NCI-H2107 treated with DMSO at 0.1 percent for 48 hours (cell line): ENCODE data around the gene TP53I11.

Experiments used
- DNase-seq: peaks from one replicate; lab custom pipeline; 2025; ENCODE audit not compliant: unreplicated experiment; lab: John Stamatoyannopoulos, UW

TP53I11 gene

DNA sequence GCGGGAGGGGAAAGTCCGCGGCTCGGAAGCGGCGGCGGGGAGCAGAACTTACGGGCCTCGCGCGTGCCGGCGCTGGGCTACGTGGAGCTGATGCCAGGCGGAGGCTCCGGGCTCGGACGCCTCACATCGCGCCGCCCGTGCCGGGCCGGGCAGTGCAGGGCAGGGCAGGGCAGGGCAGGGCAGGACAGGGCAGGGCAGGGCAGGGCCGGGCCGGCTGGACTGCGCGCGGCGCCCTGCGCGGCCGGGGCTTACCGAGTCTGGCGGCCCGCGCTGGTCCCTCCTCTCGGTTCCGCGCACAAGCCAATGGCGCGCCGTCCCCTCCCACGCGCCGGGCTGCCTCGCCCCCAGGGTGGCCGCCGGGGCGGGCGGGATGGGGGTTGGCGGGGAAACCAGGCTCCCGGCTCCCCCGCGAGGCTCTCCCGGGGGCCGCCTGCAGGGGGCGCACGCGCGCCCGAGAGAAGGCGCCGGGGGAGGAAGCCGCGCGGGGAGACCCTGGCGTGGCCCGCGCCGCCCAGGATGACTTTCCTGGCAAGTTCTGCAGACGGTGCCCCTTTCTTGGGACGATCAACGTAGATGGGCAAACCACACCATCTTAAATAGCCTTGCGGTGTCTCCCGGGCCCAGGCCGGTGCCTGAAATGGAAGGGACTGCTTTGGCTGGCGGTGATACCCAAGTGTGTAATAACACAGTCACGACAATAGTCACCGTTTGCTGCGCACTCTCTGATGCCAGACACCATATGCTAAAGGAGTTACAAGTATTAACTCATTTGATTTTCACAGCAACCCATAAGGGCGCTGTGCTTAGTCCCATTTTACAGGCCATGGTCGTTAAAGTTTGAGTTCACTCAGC is at the start of gene TP53I11:
TSS of gene TP53I11 (minus strand) at position 259 of the 852 bp plus-strand sequence. CDS start 12,548 bp downstream, outside the sequence.
- DNase-seq = no peak

DNA sequence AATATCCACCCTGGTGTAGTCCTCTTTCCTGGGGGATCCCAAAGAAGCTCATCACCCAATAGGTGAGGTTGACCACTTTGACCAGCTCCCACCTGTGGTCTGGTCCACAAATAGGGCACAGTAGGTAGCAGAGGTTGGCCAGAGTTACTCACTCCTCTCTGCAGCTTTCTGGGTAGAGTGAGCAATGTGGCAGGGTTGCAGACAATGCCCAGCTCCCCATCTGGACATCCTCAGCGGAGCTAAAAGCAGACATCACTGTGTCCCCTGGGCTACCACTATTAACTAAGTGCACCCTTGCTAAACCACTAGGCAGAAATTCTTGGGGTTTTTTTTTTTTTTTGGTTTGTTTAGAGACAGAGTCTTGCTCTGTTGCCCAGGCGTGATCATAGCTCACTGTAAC is 48.4 kb upstream of the TP53I11 start:
- DNase-seq = no peak

DNA sequence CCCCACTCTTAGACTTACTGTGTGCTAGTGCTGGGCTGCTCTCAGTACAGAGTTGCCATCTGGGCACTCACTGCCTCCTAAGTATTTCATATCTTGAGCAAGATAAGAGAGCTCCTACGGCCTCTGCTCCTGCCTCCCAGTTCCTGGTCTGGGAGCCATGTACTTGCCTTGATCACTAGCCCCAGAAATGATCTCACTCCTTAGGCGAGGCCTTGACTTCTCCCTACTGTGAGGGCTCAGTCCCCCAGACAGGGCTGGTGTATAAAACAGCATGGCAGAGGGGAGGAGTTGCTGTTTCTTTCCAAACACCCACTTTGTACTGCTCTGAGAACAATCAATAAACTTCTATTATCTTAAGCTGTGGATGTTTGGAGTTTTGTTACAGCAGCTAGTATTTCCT is 47.4 kb upstream of the TP53I11 start:
- DNase-seq = no peak

GRCh38 chr11:44997566-44997965 is 46.9 kb upstream of the TP53I11 start:
- DNase-seq = peak; percentile 89

- no peak for DNase-seq
Measured at GRCh38 chr11:44994753-44995152, 44.1 kb upstream of the TP53I11 start.

DNA sequence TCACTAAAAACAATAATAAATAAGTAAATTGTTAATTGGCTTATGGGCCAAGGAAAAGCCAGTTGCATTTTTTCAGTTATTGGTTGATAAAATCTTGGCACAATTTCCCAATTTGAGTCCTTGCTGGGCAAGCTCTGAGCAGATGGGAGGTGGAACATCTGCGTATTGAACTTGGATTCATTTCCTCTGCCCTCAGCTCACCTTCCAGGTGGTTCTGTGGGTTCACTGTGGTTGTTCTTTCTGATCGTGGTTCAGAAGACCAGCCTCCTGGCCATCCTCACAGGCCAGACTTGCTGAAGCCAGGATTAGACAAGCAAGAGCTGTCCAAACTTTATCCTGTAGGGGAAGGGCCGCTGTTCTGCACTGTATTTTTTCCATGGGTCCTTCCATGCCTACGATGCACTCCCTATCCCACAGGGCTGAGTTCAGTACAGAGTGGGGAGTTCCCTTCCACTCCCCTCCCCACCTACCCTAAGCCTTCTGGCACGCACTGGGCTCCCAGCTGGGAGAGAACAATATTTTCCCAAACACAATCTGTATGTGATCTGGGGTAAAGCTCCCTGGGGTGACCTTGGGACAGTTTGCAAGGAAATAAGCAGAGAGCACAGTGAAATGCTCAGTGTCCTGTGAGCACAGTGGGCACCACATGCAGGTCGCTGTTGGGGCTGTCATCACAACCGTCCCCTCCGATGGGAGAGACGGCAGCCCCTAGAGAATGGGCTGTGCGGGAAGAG is 43.5 kb upstream of the TP53I11 start:
- DNase-seq = peak; percentile 80

DNA sequence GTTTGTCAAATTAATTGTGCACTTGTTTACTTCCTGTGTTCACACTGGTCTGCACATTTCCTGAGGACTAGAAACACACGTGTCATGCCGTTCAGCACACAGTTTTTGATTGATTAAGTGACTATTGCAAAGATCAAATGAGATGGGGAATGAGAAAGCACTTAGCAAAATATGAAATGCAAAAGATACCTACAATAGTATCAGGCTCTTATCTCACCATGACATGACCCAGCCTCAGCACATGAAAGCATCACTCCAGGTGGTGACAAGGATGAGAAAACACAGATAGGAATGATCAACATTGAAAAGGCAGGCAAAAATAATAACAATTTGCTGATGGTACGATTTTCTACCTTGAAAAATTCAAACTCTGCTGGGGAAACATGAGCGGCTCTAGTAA is 42.1 kb upstream of the TP53I11 start:
- no peak for DNase-seq

- DNase-seq = no peak
Measured at GRCh38 chr11:44992181-44992582, 41.5 kb upstream of the TP53I11 start.

DNA sequence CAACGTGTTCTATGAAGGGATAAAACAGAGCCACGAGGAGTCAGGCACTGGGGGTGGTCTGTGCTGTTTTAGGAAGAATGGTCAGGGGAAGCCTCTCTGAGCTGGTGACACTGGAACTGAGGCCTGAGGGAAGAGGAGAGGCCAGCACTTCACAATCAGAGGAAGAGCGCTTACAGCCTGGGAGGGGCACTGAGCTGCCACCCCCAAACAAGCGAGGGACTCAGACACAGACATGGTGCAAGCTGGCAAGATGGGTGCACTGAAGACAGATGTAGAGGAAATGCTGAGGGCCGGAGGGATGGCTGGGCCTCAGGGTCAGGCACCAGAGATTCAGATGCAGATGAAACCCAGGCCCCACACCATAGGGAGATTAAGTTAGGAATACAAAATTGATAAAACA is 40.0 kb upstream of the TP53I11 start:
- DNase-seq = no peak

- peak; percentile 84 for DNase-seq
Measured at GRCh38 chr11:44989831-44990566, 39.3 kb upstream of the TP53I11 start.

DNA sequence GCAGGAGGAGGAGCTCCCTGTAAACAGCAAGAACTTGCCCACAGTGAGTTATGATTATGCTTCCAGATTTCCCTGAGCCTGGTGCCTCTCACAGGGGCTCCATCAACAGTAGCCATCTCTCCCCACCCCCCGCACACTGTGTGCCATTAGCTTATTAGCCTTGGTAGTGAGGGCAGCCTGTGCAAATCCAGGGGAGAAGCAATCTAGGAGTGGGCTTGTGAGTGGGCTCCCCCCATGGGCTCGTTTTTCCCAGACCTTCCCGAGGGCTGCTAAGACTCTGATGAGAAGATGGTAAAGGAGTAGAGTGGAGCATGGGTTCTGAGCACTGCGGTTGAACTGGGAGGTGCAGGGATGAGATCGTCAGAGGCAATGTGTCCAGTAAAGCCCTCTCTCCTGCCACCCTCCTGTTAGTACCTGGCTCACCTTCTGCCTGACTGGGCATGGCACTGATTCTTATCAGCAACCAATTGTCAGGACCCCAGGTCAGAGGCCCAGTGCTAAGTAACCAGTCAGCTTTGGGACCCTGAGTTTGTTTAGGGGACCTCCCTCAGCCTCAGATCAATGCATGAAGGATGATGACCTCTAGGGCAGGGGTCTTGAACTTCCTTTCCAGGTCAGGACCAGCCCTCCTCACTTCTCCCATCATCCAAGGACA is 38.4 kb upstream of the TP53I11 start:
- no peak for DNase-seq

- DNase-seq = no peak
Measured at GRCh38 chr11:44988111-44988510, 37.4 kb upstream of the TP53I11 start.

DNA sequence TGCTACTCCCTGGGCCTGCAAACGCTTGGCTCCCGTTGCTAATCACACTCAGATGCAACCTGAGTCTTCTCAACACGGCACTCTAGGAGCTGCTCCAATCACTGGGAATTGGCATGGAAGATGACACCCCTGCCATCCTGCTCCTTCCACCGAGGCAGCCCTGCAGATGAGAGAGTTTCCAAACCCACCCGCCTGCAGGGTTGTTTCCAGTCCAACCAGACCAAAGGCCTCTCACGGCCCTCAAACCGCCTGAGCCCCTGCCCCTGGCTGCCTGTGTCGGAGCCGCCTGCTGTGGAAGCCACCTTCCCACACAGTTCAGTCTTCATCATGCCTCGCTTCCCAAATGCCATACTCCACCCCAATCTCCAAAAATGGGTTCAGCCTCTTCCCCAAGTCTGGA is 36.8 kb upstream of the TP53I11 start:
- DNase-seq = peak; percentile 65

DNA sequence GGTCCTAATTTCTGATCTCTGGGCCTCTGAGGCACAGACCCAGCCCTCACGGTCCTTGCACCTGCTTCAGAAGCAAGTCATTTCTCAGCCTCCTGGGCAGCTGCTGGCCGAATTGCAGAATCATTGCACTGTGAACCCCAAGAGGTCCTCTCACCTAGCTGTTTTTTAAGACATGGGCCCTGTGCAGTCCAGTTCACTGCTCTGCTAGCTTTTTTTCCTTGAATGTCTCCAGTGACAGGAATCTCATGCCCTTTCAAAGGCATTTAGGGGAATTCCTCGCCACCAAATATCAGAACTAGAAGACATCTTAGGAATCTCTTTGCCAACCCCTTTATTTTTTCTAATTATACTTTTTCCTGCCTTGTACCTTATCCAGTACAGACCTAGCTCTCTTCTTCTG is 35.6 kb upstream of the TP53I11 start:
- DNase-seq = no peak

- no peak for DNase-seq
Measured at GRCh38 chr11:44985721-44986120, 35.0 kb upstream of the TP53I11 start.

DNA sequence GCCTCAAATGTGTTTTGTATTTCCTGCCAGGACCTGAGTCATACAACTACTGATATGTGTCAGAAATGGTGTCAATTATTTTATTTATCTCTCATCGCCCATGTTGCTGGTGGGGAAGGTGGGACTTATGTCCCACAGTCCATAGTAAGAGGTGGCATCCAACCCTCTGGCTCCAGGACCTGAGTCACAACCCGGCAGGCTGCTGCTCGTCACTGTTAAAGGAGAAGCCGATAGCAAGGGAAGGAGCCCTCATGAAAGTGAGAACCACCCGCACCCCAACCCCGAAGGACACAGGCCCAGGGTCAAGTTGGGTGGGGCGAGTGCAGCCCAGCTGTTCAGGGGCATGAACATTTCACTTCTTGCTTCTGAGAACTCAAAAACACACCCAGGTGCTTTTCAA is 33.1 kb upstream of the TP53I11 start:
- no peak for DNase-seq

DNA sequence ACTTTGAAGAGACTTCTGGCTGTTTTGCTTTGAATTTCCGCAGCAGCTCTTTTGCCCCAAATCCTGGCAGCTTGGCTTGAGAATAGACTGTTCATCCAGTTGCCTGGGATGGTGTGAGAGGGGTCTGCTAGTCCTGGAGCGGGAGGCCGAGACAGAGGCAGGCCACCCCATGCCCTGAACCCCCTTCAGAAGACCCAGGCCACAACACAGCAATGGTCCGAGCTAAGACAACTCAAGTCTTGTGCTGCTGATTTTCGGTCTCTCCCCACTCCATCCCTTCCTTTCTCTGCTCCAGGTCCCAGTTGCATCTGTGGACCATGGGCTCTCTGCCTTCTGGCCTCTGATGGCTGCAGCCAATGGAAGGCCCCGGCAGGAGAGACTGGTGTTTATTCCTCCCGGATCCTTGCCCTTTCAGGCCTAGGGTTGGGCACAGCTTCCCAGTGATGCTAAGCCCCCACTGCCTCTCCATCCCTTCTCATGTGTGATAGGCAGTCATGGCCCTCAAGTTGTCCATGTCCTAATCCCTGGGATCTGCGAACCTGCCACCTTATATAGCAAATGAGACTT is 31.9 kb upstream of the TP53I11 start:
- no peak for DNase-seq

DNA sequence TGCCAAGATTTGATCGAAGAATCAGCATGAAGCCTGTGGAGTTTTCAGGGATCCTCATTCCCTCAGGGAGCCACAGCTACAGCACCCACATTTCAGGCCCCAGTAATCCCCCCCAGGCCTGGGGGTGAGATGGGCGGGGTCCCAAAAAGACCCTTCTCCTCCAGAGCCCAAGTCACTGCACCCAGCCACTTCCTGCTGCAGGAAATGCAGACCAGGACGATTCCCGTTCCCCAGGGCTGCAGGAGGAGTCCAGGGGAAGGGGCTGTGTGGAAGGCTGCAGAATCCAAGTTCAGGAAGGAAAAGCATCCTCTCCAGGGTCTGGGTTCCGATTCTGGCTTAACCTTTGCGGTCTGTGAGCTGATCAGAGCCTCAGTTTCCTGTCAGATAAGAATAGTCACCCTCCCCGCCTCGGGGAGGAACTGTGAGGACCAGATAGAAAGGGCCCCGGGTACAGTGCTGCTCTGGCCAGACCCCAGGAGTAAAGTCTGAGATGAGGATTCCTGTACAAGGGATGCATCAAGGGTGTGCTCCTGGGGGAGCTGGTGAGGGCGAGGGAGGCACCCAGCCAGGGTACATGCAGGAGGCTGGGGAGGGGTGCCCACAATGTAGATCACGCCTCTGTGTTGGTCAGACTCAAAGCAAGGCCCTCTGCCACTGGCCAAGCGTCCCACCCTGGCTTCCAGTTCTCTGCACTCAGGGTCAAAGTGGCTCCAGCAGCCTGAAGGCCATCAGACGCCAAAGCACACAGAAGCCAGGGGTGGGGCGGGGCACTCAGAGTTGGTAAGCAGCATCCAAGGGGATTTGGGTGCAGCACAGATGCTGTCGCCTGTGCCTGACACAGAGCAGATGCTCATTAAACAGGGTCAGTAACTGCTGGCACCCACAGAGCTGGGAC is 30.1 kb upstream of the TP53I11 start:
- DNase-seq = no peak

DNA sequence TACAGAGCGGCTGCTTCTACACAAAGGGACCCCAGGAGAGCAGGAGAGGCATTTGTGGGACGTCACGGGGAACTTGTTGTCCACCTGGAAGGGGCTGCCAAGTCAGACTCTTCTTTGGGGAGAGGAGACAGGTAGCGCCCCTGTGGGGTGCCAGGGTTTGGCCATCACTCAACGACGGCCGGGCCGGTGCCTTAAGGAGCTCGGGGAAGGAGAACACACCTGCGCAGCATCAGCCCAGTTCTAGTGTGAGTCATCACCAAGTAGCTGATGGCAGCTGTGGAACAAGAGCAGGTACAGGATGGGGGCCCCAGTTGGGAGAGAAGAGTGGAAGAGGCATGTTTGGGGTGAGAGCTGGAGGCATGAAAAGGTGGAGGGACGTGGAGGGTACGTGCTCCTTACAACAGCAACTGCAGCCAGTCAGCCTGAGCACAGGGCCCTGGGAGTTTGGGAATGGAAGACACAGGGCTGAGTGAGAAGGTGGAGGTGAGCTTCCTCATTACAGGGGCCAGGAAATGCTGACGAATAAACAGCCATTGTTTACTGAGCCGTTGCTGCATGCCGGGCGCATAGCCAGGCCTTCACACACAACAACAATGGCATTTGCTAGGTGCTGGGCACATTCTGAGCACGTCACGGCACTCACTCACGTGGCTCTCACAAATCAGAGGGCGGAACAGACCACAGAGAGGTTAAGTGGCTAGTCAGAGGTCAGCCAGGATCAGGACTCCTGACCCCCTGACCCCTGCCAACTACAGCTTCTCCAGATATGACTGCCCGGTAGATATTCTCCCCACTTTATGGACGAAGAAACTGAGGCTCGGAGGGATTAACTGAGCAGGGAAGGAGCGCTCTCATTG is 29.1 kb upstream of the TP53I11 start:
- DNase-seq = peak; percentile 86
